Peyer's patch (tissue), 4 donors: Measurements from ENCODE around the gene KLRF2. TPM values are rescaled to one million over a fixed set of nuclear protein-coding genes. Genes with fewer than 3 reads are reported as not detected.
A peak's percentile ranks its signal among the peaks of the same experiment; 100 is the strongest.

Experiments
- DNase-seq, 3 donors: peaks; one replicate each; pipeline ENCODE4 v3.0.0-alpha.2; 2017 to 2019
- H3K27ac ChIP-seq, 4 donors: fragments of 200-600 bp; sonication (generic); one replicate each; pipeline ENCODE4 v1.5.1; 2016 to 2019
- H3K27me3 ChIP-seq, 2 donors: fragments of 200-600 bp; sonication (generic); one replicate each; pipeline ENCODE4 v1.5.1; 2019
- H3K36me3 ChIP-seq, 3 donors: fragments of 200-600 bp; sonication (generic); one replicate each; pipeline ENCODE4 v1.5.1; 2016 to 2019
- H3K4me1 ChIP-seq, 4 donors: fragments of 200-600 bp; sonication (generic); one replicate each; pipeline ENCODE4 v1.5.1; 2016 to 2019
- H3K4me3 ChIP-seq, 4 donors: fragments of 200-600 bp; sonication (generic); 1 replicate in 3 of 4; 2 replicates in 1 of 4; pipeline ENCODE4 v1.5.1; 2016 to 2019; ENCODE audit warnings: mild to moderate bottlenecking in 1 of 4
- H3K9me3 ChIP-seq, 4 donors: fragments of 200-600 bp; sonication (generic); one replicate each; pipeline ENCODE4 v1.5.1; 2016 to 2019; ENCODE audit warnings: mild to moderate bottlenecking in 1 of 4
- POLR2A ChIP-seq, 2 donors: fragments of 450-650 bp; IDR thresholded peaks; one replicate each; pipeline ENCODE4 v1.5.1; 2017; ENCODE audit warnings: antibody characterized with exemption in 2 of 2, mild to moderate bottlenecking in 2 of 2, moderate library complexity in 2 of 2
- total RNA-seq, 4 donors: library from RNA; depleted of rRNA; stranded (reverse); fragments of >200 nt; gene quantifications; one replicate each; pipeline ENCODE4 v1.1.0, GENCODE V29; 2016
- TF ChIP-seq, protein P1 (sequence below), 6 experiments: fragments of 450-650 bp in 4 of 6; fragments of 200-600 bp in 2 of 6; sonication (generic) in 1 of 6; IDR thresholded peaks; one replicate each; pipeline ENCODE4 v1.5.1; 2017 to 2019; ENCODE audit warnings: antibody characterized with exemption in 6 of 6, mild to moderate bottlenecking in 3 of 6, moderate library complexity in 1 of 6

The KLRF2 gene
- total RNA-seq, 4 donors from 2014 or later = not detected

DNA sequence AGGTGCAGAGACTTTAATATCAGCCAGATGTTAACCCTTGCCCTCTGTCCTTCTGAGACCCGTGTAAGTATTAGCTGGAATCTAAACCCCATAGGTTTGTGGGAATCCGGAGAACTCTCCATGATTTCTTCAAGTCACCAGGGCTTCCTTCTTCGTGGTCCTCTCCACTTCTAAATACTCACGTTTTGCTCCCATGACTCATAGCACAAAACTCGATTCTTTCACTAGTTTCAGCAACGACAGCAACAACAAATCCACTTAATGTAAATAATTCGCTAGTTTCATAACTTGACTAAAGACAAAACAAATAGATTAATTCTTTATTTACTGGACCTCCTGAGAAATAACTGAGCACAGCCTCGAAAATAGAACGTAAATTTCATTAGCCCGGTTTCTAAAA, 55.3 kb downstream of the KLRF2 start:
- Histone ChIP-seq H3K27ac (no peak overlapping the region), H3K36me3 (no peaks in the 10 kb centered on the region), H3K4me3 (no peak overlapping the region), H3K9me3 (no peaks in the 10 kb centered on the region), H3K4me1 (no peaks in the 10 kb centered on the region), H3K27me3 (no peaks in the 10 kb centered on the region)
- no peak for DNase-seq
- no peak for TF ChIP-seq POLR2A (IDR thresholded peaks at IDR 0.05)
- TF ChIP-seq, protein P1, sequence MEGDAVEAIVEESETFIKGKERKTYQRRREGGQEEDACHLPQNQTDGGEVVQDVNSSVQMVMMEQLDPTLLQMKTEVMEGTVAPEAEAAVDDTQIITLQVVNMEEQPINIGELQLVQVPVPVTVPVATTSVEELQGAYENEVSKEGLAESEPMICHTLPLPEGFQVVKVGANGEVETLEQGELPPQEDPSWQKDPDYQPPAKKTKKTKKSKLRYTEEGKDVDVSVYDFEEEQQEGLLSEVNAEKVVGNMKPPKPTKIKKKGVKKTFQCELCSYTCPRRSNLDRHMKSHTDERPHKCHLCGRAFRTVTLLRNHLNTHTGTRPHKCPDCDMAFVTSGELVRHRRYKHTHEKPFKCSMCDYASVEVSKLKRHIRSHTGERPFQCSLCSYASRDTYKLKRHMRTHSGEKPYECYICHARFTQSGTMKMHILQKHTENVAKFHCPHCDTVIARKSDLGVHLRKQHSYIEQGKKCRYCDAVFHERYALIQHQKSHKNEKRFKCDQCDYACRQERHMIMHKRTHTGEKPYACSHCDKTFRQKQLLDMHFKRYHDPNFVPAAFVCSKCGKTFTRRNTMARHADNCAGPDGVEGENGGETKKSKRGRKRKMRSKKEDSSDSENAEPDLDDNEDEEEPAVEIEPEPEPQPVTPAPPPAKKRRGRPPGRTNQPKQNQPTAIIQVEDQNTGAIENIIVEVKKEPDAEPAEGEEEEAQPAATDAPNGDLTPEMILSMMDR (IDR thresholded peaks at IDR 0.05) = no peak

GRCh38 chr12:9940375-9940774, 59.1 kb downstream of the KLRF2 start:
- Histone ChIP-seq H3K36me3 (no peaks in the 10 kb centered on the region), H3K9me3 (no peaks in the 10 kb centered on the region), H3K4me1 (no peaks in the 10 kb centered on the region), H3K27me3 (no peaks in the 10 kb centered on the region), H3K4me3 (no peak overlapping the region), H3K27ac (no peak overlapping the region)
- TF ChIP-seq, protein P1 (IDR thresholded peaks at IDR 0.05) = peak in 3 of 6 experiments; percentile 18 to 21 (median 20)
- no peak for TF ChIP-seq POLR2A (IDR thresholded peaks at IDR 0.05)
- DNase-seq = no peak

DNA sequence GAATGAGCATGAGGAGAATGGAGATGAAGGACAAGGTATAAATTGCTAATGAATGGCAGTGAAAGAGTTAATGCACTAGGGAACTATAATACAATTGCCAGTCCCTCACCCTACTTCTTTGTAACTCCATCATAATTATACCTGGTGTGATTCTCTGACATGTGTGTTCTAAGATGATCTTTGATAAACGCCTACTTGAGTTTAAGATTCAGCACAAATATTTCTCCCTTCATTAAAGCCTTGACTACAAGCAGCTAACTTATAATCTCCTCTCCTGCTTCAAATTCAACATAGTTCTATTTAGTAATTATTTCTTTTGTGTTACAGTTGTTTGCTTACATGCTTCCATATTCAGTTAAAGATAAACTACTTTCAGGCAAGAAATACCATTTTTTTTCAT, 60.5 kb downstream of the KLRF2 start:
- Histone ChIP-seq H3K36me3 (no peaks in the 10 kb centered on the region), H3K27me3 (no peaks in the 10 kb centered on the region), H3K27ac (no peak overlapping the region), H3K9me3 (no peaks in the 10 kb centered on the region), H3K4me3 (no peak overlapping the region), H3K4me1 (no peaks in the 10 kb centered on the region)
- no peak for DNase-seq
- TF ChIP-seq, protein P1 (IDR thresholded peaks at IDR 0.05) = no peak
- TF ChIP-seq POLR2A (IDR thresholded peaks at IDR 0.05) = no peak

DNA sequence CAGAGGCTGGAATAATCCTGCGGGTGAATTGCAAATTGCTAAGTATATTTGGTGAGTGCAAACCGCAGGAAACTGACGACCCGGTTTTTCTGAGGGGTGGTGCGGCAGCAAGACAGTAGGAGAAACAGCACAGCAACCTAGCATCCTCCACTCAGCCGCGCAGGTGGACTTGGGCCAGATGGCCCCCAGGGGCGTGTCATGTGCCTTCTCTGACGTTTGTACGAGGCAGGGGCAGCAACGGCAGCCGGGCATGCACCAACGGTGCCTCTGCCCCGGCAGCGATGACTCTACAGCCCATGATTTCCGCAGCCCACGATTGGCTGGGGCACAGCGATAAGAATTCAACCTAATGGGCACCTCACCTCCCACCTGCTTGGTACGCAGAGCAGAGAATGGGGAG, 62.0 kb downstream of the KLRF2 start:
- peak in 1 of 3 donors; percentile 56 for DNase-seq
- Histone ChIP-seq H3K27ac (peak overlapping the region in 1 of 4 donors; percentile 38), H3K27me3 (no peaks in the 10 kb centered on the region), H3K4me1 (no peaks in the 10 kb centered on the region), H3K36me3 (no peaks in the 10 kb centered on the region), H3K9me3 (no peaks in the 10 kb centered on the region), H3K4me3 (peak overlapping the region in 1 of 4 donors; percentile 19)
- TF ChIP-seq POLR2A (IDR thresholded peaks at IDR 0.05) = no peak
- TF ChIP-seq, protein P1 (IDR thresholded peaks at IDR 0.05) = no peak

GRCh38 chr12:9944391-9944790, 63.1 kb downstream of the KLRF2 start:
- Histone ChIP-seq H3K27me3 (no peaks in the 10 kb centered on the region), H3K4me3 (no peak overlapping the region), H3K9me3 (no peaks in the 10 kb centered on the region), H3K4me1 (peaks cover 0 to 9% (median 0%) of the 10 kb centered on the region in 4 donors), H3K27ac (no peak overlapping the region), H3K36me3 (no peaks in the 10 kb centered on the region)
- no peak for DNase-seq
- TF ChIP-seq, protein P1 (IDR thresholded peaks at IDR 0.05) = no peak
- no peak for TF ChIP-seq POLR2A (IDR thresholded peaks at IDR 0.05)

Other genes with a start within 250 kb of the KLRF2 start
- gene CLEC2D, start 211.8 kb upstream of the KLRF2 start, total RNA-seq = 100 to 1,000 TPM in 1 of 4 donors, 10 to 100 TPM in 1, 1 to 10 TPM in 2; 6.4 to 140 (median 12.1) TPM
- 1 to 10 TPM in 2 of 4 donors, not detected in 2; 4.1 to 4.2 TPM for gene CLECL1, start 148.4 kb upstream of the KLRF2 start, total RNA-seq
- 10 to 100 TPM in 1 of 4 donors, 1 to 10 TPM in 3; 4.4 to 83.3 (median 9.1) TPM for gene CD69, start 120.6 kb upstream of the KLRF2 start, total RNA-seq
- not detected for gene KLRF1, start 54.0 kb upstream of the KLRF2 start, total RNA-seq
- 10 to 100 TPM in 1 of 4 donors, 1 to 10 TPM in 3; 3.3 to 31.4 (median 5.7) TPM for gene CLEC2B, start 12.1 kb upstream of the KLRF2 start, total RNA-seq
- not detected for gene CLEC2A, start 50.9 kb downstream of the KLRF2 start, total RNA-seq
- 10 to 100 TPM in 1 of 4 donors, not detected in 3; 10.7 TPM for gene CLEC12A, start 89.9 kb downstream of the KLRF2 start, total RNA-seq
- gene CLEC1B, start 117.6 kb downstream of the KLRF2 start, total RNA-seq = not detected
- gene CLEC12B, start 129.1 kb downstream of the KLRF2 start, total RNA-seq = not detected
- gene CLEC9A, start 149.2 kb downstream of the KLRF2 start, total RNA-seq = 1 to 10 TPM in 1 of 4 donors, not detected in 3; 2.5 TPM
- 1 to 10 TPM in 1 of 4 donors, not detected in 3; 2.1 TPM for gene CLEC1A, start 217.5 kb downstream of the KLRF2 start, total RNA-seq
- gene CLEC7A, start 248.7 kb downstream of the KLRF2 start, total RNA-seq = 1 to 10 TPM; 1.7 to 6.6 (median 3.2) TPM